Smooth muscle cell (in vitro differentiated cells): Measurements from ENCODE around the gene RPP30. TPM values are rescaled to one million over a fixed set of nuclear protein-coding genes. Genes with fewer than 3 reads are reported as not detected.
"Not testable (repeated sequence)": the region's sequence is repeated elsewhere in the genome, so short reads cannot be mapped to it uniquely, and the experiment has no call there.

Experiments used
- DNase-seq: peaks from one replicate; lab custom pipeline; 2025; ENCODE audit not compliant: unreplicated experiment; lab: John Stamatoyannopoulos, UW
- H2AFZ ChIP-seq: fragments of 200-600 bp; sonication (generic); 2 replicates; pipeline ENCODE4 v1.6.0; 2016; ENCODE audit warnings: antibody characterized with exemption, low read depth, mild to moderate bottlenecking
- H3F3A ChIP-seq: fragments of 200-600 bp; sonication (generic); 2 replicates; pipeline ENCODE4 v1.6.0; 2017; ENCODE audit warnings: antibody characterized with exemption, low read depth
- H3K27ac ChIP-seq: fragments of 200-600 bp; sonication (generic); 2 replicates; pipeline ENCODE4 v1.5.1; 2016; ENCODE audit warnings: low read depth, mild to moderate bottlenecking
- H3K27me3 ChIP-seq: fragments of 200-600 bp; sonication (generic); 2 replicates; pipeline ENCODE4 v1.6.1; 2016; ENCODE audit warnings: low read depth, mild to moderate bottlenecking
- H3K36me3 ChIP-seq: fragments of 200-600 bp; sonication (generic); 2 replicates; pipeline ENCODE4 v1.5.1; 2016; ENCODE audit warnings: low read depth
- H3K4me1 ChIP-seq: fragments of 200-600 bp; sonication (generic); 2 replicates; pipeline ENCODE4 v1.5.1; 2016; ENCODE audit warnings: low read depth
- H3K4me2 ChIP-seq: fragments of 200-600 bp; sonication (generic); 2 replicates; pipeline ENCODE4 v1.6.0; 2016; ENCODE audit warnings: mild to moderate bottlenecking
- H3K4me3 ChIP-seq: fragments of 200-600 bp; sonication (generic); 2 replicates; pipeline ENCODE4 v1.5.1; 2016; ENCODE audit warnings: mild to moderate bottlenecking
- H3K79me2 ChIP-seq: fragments of 200-600 bp; sonication (generic); 2 replicates; pipeline ENCODE4 v1.6.0; 2016; ENCODE audit warnings: low read depth, mild to moderate bottlenecking
- H3K9ac ChIP-seq: fragments of 200-600 bp; sonication (generic); 2 replicates; pipeline ENCODE4 v1.6.0; 2016; ENCODE audit warnings: low read depth
- H3K9me3 ChIP-seq: fragments of 200-600 bp; sonication (generic); replicated peaks from 2 replicates; pipeline ENCODE4 v1.5.1; 2016; ENCODE audit warnings: low read depth
- H4K20me1 ChIP-seq: fragments of 200-600 bp; sonication (generic); 2 replicates; pipeline ENCODE4 v1.6.0; 2016; ENCODE audit warnings: low read depth
- WGBS: methylation state at CpG from one replicate; pipeline ENCODE4 v1.1.7; 2016; ENCODE audit warnings: low lambda C conversion rate; 5-methylcytosine and 5-hydroxymethylcytosine counted together
- polyA plus RNA-seq: library from polyadenylated mRNA; unstranded; fragments of >200 nt; fragmentation: Nextera tagmentation; extraction: Ambion mirVana; gene quantifications from 2 replicates; pipeline ENCODE4 v1.2.1, GENCODE V29; 2016
- total RNA-seq: library from RNA; depleted of rRNA; stranded (reverse); fragments of >200 nt; gene quantifications from 2 replicates; pipeline ENCODE4 v1.2.3, GENCODE V29; 2014
- TF ChIP-seq, protein P1 (sequence below): fragments of 200-600 bp; sonication (generic); IDR thresholded peaks from 2 replicates; pipeline ENCODE4 v1.5.1; 2017; ENCODE audit warnings: borderline replicate concordance, mild to moderate bottlenecking, antibody characterized with exemption; ENCODE audit not compliant: insufficient read depth, poor library complexity, severe bottlenecking

RPP30 gene
- total and polyA plus RNA-seq, 2 experiments from 2014 or later = 48.2 to 73.0 TPM

DNA sequence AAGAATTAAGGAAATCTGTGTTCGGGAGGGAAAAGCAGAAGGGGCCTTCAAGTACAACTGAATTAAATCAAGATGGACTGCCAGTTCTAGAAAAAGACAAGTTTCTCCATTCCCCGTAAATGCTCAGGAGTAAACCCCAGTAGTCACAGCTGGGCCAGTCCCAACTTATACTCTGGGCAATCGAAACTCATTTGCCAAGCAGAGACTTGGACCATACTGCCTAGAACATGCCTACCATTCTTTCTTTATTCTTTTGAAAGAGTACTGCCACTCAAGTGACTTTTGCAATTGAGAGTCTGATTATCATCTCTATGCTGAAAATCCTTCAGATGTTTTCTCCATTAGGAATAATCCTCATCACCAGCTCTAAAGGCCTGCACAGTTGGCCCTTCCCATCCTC, 21.4 kb downstream of the RPP30 start:
- no peak for DNase-seq
- TF ChIP-seq, protein P1, sequence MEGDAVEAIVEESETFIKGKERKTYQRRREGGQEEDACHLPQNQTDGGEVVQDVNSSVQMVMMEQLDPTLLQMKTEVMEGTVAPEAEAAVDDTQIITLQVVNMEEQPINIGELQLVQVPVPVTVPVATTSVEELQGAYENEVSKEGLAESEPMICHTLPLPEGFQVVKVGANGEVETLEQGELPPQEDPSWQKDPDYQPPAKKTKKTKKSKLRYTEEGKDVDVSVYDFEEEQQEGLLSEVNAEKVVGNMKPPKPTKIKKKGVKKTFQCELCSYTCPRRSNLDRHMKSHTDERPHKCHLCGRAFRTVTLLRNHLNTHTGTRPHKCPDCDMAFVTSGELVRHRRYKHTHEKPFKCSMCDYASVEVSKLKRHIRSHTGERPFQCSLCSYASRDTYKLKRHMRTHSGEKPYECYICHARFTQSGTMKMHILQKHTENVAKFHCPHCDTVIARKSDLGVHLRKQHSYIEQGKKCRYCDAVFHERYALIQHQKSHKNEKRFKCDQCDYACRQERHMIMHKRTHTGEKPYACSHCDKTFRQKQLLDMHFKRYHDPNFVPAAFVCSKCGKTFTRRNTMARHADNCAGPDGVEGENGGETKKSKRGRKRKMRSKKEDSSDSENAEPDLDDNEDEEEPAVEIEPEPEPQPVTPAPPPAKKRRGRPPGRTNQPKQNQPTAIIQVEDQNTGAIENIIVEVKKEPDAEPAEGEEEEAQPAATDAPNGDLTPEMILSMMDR = no peak
- H3K27me3 ChIP-seq = no peaks in the 10 kb centered on the region
- no peak overlapping the region for H3K27ac ChIP-seq
- 91% methylated on average over 3 of the region's 3 CpGs for WGBS
- H3K79me2 ChIP-seq = no peaks in the 10 kb centered on the region
- H3K4me3 ChIP-seq = no peak overlapping the region
- H3K4me2 ChIP-seq = no peak overlapping the region
- no peaks in the 10 kb centered on the region for H3F3A ChIP-seq
- no peak overlapping the region for H2AFZ ChIP-seq
- no peak overlapping the region for H3K9ac ChIP-seq
- H4K20me1 ChIP-seq = no peaks in the 10 kb centered on the region
- no peaks in the 10 kb centered on the region for H3K36me3 ChIP-seq
- no peaks in the 10 kb centered on the region for H3K9me3 ChIP-seq
- H3K4me1 ChIP-seq = no peaks in the 10 kb centered on the region

DNA sequence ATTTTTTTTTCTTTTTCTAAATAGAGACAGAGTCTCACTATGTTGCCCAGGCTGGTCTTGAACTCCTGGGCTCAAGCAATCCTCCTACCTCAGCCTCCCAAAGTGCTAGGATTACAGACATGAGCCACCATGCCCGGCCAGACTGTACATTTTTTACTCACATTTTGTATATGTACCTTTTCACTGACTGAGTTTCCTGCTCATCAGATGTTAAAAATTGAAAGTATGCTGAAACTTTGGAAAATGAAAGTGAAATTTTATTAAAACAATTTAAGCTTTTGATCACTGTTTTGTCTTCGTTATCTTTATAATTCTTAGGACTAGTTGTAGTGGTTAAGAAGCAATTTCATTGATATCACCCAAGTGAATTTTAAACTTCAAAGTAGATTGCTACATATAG, 25.1 kb downstream of the RPP30 start:
- not testable (repeated sequence) for H3K27me3 ChIP-seq, H4K20me1 ChIP-seq, H3K27ac ChIP-seq, H3F3A ChIP-seq, H3K79me2 ChIP-seq, H2AFZ ChIP-seq, H3K36me3 ChIP-seq, DNase-seq, H3K4me2 ChIP-seq, H3K9ac ChIP-seq, H3K4me3 ChIP-seq, H3K4me1 ChIP-seq, H3K9me3 ChIP-seq
- WGBS = 97% methylated on average over 2 of the region's 2 CpGs

DNA sequence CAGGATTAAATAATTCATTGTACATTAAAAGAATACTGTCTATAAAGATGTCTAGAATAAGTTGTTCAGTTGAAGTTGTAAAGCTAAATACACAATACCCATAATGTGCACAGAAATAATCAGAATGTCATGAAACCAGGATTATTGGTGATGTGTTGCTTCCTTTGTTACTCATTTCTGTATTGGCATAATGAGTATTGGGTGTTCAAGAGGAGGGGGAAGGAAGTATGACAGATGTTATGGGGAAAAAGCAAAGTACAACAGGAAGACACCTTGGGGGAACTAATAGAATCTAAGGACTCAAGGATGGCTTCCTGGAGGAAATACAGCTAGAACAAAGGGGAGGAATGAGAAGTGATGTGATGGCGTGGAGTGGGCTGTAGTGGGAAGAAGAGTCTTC, 34.2 kb downstream of the RPP30 start:
- Histone ChIP-seq H3K79me2 (no peaks in the 10 kb centered on the region), H4K20me1 (no peaks in the 10 kb centered on the region), H3K27ac (no peak overlapping the region), H3K4me3 (no peak overlapping the region), H3F3A (no peaks in the 10 kb centered on the region), H3K4me2 (no peak overlapping the region), H3K9me3 (no peaks in the 10 kb centered on the region), H3K27me3 (no peaks in the 10 kb centered on the region), H3K9ac (no peak overlapping the region), H2AFZ (no peak overlapping the region), H3K4me1 (no peaks in the 10 kb centered on the region), H3K36me3 (no peaks in the 10 kb centered on the region)
- no peak for DNase-seq
- TF ChIP-seq, protein P1 = no peak
- WGBS = 100% methylated on average over 1 of the region's 1 CpG

DNA sequence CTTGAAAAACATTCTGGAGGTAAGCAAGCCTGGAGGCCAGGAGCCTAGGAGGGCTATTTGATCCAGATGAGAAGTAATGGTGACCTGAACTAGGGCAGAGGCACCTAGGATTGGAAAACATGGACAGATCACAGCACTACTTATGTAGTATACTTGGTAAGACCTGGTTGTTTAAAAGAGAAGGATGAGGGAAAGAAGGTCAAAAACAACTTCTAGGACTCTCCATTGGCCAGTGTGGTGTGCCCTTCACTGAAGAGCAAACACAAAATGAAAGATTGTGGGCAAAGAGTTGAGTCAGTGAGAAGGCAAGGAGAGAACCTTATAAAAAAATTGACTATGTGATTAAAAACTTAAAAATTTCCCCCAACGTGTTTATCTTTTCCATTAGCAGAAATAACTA, 34.8 kb downstream of the RPP30 start:
- H3K27ac ChIP-seq = no peak overlapping the region

More for the DNA sequence above, 34.8 kb downstream of the RPP30 start:
- no peak for DNase-seq
- Histone ChIP-seq H3K79me2 (no peaks in the 10 kb centered on the region), H2AFZ (no peak overlapping the region), H3K4me2 (no peak overlapping the region), H4K20me1 (no peaks in the 10 kb centered on the region), H3K27me3 (no peaks in the 10 kb centered on the region), H3K4me1 (no peaks in the 10 kb centered on the region), H3K4me3 (no peak overlapping the region), H3K36me3 (no peaks in the 10 kb centered on the region), H3F3A (no peaks in the 10 kb centered on the region), H3K9me3 (no peaks in the 10 kb centered on the region), H3K9ac (no peak overlapping the region)
- TF ChIP-seq, protein P1 = no peak
- WGBS = 96% methylated on average over 1 of the region's 1 CpG
